ENCODE results near the gene VCPKMT. TPM values are rescaled to one million over a fixed set of nuclear protein-coding genes. Genes with fewer than 3 reads are reported as not detected.

The VCPKMT gene
- total RNA-seq, 1 experiment from 2014 or later, result 8.2 TPM

DNA sequence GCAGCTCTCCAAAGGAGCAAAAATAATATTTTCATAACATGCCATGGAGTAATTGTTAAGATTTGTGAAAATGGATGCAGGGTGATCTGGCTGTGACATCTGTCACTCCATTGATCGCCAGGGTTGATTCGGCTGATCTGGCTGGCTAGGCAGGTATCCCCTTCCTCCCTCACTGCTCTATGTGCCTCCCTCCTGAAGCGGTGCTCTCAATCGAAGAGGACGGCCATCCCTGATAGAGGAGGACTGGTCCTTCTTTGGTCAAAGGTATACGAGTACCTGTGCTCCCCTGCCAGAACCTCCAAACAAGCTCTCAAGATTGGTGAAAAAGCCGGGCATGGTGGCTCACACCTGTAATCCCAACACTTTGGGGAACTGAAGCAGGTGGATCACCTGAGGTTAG, 47.9 kb downstream of the VCPKMT start:
- ChIA-PET CTCF (interaction anchor here (0.5 to 0.8 kb wide), 4 partner anchors 23 to 215 kb away, joined by 3 to 4 read pairs (median 4); no protein-coding TSS in a partner anchor), POLR2A (ENCODE audit: unreplicated experiment) (interaction anchor here (0.7 kb wide), 1 partner anchor 45 kb away, joined by 3 read pairs; no protein-coding TSS in a partner anchor)
- intact Hi-C loops (cut with micrococcal nuclease), result loop anchor here (5.0 kb wide), 1 partner anchor 34 kb away; no protein-coding TSS in a partner anchor
- no peak overlapping the region for H2AFZ ChIP-seq (ENCODE audit: low read length)
- 0 out of 2 replicates have a peak overlapping the region, but pooled peaks have one; percentile 28 for H3K4me2 ChIP-seq (ENCODE audit: low read length)
- H3K9ac ChIP-seq (ENCODE audit: low read length), result no peak overlapping the region
- no peaks in the 10 kb centered on the region for H3K79me2 ChIP-seq (ENCODE audit: low read length)
- ATAC-seq, result no peak
- no peaks in the 10 kb centered on the region for H3K27me3 ChIP-seq (ENCODE audit: low read length)
- H3K9me3 ChIP-seq (ENCODE audit: low read length), result no peaks in the 10 kb centered on the region
- H3K27ac ChIP-seq (ENCODE audit: low read length), result peak overlapping the region; percentile 71
- H3K4me1 ChIP-seq (ENCODE audit: insufficient read depth, low read length), result peaks cover 17% of the 10 kb centered on the region
- no peak for DNase-seq
- H3K9me2 ChIP-seq (replicated peaks; ENCODE audit: low read length), result no peaks in the 10 kb centered on the region
- BruUV-seq (replicated peaks), result no TSS peak
- TF ChIP-seq, protein P1, sequence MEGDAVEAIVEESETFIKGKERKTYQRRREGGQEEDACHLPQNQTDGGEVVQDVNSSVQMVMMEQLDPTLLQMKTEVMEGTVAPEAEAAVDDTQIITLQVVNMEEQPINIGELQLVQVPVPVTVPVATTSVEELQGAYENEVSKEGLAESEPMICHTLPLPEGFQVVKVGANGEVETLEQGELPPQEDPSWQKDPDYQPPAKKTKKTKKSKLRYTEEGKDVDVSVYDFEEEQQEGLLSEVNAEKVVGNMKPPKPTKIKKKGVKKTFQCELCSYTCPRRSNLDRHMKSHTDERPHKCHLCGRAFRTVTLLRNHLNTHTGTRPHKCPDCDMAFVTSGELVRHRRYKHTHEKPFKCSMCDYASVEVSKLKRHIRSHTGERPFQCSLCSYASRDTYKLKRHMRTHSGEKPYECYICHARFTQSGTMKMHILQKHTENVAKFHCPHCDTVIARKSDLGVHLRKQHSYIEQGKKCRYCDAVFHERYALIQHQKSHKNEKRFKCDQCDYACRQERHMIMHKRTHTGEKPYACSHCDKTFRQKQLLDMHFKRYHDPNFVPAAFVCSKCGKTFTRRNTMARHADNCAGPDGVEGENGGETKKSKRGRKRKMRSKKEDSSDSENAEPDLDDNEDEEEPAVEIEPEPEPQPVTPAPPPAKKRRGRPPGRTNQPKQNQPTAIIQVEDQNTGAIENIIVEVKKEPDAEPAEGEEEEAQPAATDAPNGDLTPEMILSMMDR (conservative IDR thresholded peaks at IDR 0.05; ENCODE audit: low read depth, low read length), result no peak
- TF ChIP-seq EZH2 (IDR thresholded peaks at IDR 0.05; ENCODE audit: low read length, unreplicated experiment), result no peak
- TF ChIP-seq EZH2phosphoT487 (IDR thresholded peaks at IDR 0.05; ENCODE audit: borderline replicate concordance, low read length), result no peak
- no peaks in the 10 kb centered on the region for H3K36me3 ChIP-seq (ENCODE audit: low read depth, low read length)
- no peaks in the 10 kb centered on the region for H3F3A ChIP-seq (ENCODE audit: low read length, unreplicated experiment)
- H4K20me1 ChIP-seq (ENCODE audit: low read length), result no peaks in the 10 kb centered on the region
- H3K4me3 ChIP-seq (ENCODE audit: low read length), result no peak overlapping the region; the same call in 1 of the 2 replicates

DNA sequence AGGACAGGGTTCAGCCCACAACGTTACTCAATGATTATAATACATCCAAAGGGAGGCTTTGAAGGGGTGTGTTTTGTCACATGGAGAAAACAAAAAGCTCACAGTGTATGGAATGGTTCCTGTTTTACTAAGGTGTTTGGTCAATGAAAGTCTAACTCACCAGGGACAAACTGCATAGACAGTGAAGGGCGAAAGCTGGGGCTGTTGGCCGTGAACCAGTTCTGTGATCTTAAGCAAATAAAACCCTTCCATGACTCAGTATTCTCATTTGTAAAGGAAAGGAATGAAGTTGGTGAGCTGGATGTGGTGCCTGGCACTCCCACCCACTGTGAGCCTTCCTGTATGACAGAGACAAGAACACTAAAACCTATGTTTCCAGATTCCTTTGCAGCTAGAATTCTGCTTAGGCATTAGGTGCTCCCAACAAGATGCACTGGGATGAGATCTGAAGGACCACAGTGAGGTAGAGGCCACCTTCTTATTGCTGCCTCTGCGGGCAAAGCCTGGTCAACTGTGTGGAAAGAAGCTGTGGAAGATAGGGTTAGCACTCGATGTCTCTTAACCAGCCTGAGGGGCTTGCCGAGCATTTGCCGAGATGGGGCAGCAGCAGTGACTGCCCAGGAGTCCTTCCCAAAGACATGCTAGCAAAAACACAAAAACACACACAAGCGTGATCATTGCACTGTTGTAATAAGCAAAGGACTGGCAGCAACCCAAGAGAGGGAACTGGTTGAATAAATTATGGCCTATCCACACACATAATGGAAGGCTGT, 48.5 kb downstream of the VCPKMT start:
- peak overlapping the region; percentile 11; the same call in 1 of the 2 replicates for H2AFZ ChIP-seq (ENCODE audit: low read length)
- ChIA-PET POLR2A (ENCODE audit: unreplicated experiment) (interaction anchor here (0.5 to 0.8 kb wide), 6 partner anchors 45 to 205 kb away, joined by 3 to 4 read pairs (median 3); no protein-coding TSS in a partner anchor), CTCF (interaction anchor here (0.5 to 0.8 kb wide), 5 partner anchors 23 to 214 kb away, joined by 3 to 8 read pairs (median 4); no protein-coding TSS in a partner anchor)
- peak overlapping the region; percentile 23; the same call in 1 of the 2 replicates for H3K9ac ChIP-seq (ENCODE audit: low read length)
- no peaks in the 10 kb centered on the region for H3K36me3 ChIP-seq (ENCODE audit: low read depth, low read length)
- DNase-seq, result peak; percentile 97
- peak; percentile 97 for ATAC-seq
- peak overlapping the region; percentile 71 for H3K27ac ChIP-seq (ENCODE audit: low read length)
- H3K9me2 ChIP-seq (replicated peaks; ENCODE audit: low read length), result no peaks in the 10 kb centered on the region
- intact Hi-C loops (cut with micrococcal nuclease), result loop anchor here (5.0 kb wide), 1 partner anchor 34 kb away; no protein-coding TSS in a partner anchor
- H3K79me2 ChIP-seq (ENCODE audit: low read length), result no peaks in the 10 kb centered on the region
- H3K27me3 ChIP-seq (ENCODE audit: low read length), result no peaks in the 10 kb centered on the region
- H3K9me3 ChIP-seq (ENCODE audit: low read length), result no peaks in the 10 kb centered on the region
- TF ChIP-seq EZH2 (IDR thresholded peaks at IDR 0.05; ENCODE audit: low read length, unreplicated experiment) (no peak), EZH2phosphoT487 (IDR thresholded peaks at IDR 0.05; ENCODE audit: borderline replicate concordance, low read length) (no peak)
- TF ChIP-seq, protein P1 (conservative IDR thresholded peaks at IDR 0.05; ENCODE audit: low read depth, low read length), result no peak
- H3K4me1 ChIP-seq (ENCODE audit: insufficient read depth, low read length), result peaks cover 23% of the 10 kb centered on the region
- no TSS peak for BruUV-seq (replicated peaks)
- H3K4me2 ChIP-seq (ENCODE audit: low read length), result peak overlapping the region; percentile 38
- H3K4me3 ChIP-seq (ENCODE audit: low read length), result no peak overlapping the region; the same call in 1 of the 2 replicates
- no peaks in the 10 kb centered on the region for H3F3A ChIP-seq (ENCODE audit: low read length, unreplicated experiment)
- H4K20me1 ChIP-seq (ENCODE audit: low read length), result no peaks in the 10 kb centered on the region

Measured in PC-3 (cell line).